SK-N-SH treated with all-trans-retinoic acid at 6 μM for 48 hours (cell line): ENCODE results near the gene TRABD2A.

Source experiments
- ARNTL ChIP-seq: fragments of 450-650 bp; formaldehyde crosslinking; IDR thresholded peaks from 2 replicates; pipeline ENCODE4 v1.5.0; 2020; ENCODE audit warnings: low read depth, mild to moderate bottlenecking, moderate library complexity, borderline replicate concordance
- ISL1 ChIP-seq: fragments of 250-450 bp; sonication (Bioruptor Pico); IDR thresholded peaks from 2 replicates; pipeline ENCODE4 v2.1.2; 2022; ENCODE audit warnings: mild to moderate bottlenecking, moderate library complexity
- ZC3H10 ChIP-seq: fragments of 250-450 bp; sonication (Bioruptor Pico); IDR thresholded peaks from 2 replicates; pipeline ENCODE4 v1.5.1; 2021; ENCODE audit warnings: mild to moderate bottlenecking, moderate library complexity
- TF ChIP-seq, protein P1 (sequence below): fragments of 250-450 bp; sonication (Bioruptor Pico); IDR thresholded peaks from 2 replicates; pipeline ENCODE4 v1.5.1; 2020; ENCODE audit warnings: low read depth, mild to moderate bottlenecking, moderate library complexity

DNA sequence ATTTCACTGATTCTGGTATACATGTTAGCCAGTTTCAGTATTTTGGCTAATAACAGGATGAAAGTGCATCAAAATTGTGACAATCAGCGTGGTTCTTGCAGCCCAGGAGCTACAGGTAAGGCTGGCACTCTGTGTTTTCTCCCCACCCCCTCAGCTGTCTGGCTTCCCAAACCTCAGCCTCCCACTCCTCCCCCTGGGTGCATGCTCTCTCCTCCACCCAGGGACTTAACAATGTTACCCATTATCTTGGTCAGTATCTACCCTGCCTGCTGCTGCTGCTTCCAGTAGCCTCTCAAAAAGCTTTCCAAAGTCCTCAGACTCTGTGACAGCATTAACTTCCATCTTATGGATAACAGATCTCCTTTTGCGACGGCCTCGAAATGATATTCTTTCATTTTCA is 41.0 kb downstream of the TRABD2A start:
- TF ChIP-seq ISL1 (CRISPR knock-in tag), result no peak
- no peak for TF ChIP-seq ARNTL
- no peak for TF ChIP-seq ZC3H10 (CRISPR knock-in tag)
- TF ChIP-seq, protein P1, sequence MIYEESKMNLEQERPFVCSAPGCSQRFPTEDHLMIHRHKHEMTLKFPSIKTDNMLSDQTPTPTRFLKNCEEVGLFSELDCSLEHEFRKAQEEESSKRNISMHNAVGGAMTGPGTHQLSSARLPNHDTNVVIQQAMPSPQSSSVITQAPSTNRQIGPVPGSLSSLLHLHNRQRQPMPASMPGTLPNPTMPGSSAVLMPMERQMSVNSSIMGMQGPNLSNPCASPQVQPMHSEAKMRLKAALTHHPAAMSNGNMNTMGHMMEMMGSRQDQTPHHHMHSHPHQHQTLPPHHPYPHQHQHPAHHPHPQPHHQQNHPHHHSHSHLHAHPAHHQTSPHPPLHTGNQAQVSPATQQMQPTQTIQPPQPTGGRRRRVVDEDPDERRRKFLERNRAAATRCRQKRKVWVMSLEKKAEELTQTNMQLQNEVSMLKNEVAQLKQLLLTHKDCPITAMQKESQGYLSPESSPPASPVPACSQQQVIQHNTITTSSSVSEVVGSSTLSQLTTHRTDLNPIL (CRISPR knock-in tag), result no peak
